CD4-positive, alpha-beta T cell treated with Interleukin-21 for 1 hour (primary cell): Measurements from ENCODE around the gene LORICRIN.
A peak's percentile ranks its signal among the peaks of the same experiment; 100 is the strongest.

Source experiments
- DNase-seq: peaks from one replicate; pipeline ENCODE4 v3.0.0-alpha.2; 2020

Gene LORICRIN

GRCh38 chr1:153259387-153259786 is at the start of gene LORICRIN:
LORICRIN (plus strand) TSS chr1:153259687; CDS start chr1:153260950, 1,263 bp downstream.
- DNase-seq = no peak

DNA sequence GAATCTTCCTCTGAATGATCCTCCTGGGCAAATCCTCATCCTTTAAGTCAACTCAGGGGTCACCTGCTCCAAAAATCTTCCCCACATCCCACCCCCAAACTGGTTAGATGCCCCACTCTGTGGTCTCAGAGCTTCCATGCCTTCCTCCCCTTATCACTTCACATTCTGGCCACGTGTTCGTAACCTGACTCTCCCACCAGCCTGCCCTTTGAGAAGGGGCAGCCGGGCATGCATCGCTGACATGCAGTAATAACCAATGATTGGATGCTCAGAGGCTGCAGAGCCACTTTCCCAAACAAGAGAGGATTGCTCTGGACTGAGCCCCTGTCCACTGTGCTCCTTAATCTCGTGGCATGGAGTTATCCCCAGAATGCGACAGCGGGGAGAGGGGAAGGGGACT is 49.3 kb upstream of the LORICRIN start:
- no peak for DNase-seq

- DNase-seq = no peak
Measured at GRCh38 chr1:153212201-153212600, 47.3 kb upstream of the LORICRIN start.

GRCh38 chr1:153213519-153213918 is 46.0 kb upstream of the LORICRIN start:
- no peak for DNase-seq

DNA sequence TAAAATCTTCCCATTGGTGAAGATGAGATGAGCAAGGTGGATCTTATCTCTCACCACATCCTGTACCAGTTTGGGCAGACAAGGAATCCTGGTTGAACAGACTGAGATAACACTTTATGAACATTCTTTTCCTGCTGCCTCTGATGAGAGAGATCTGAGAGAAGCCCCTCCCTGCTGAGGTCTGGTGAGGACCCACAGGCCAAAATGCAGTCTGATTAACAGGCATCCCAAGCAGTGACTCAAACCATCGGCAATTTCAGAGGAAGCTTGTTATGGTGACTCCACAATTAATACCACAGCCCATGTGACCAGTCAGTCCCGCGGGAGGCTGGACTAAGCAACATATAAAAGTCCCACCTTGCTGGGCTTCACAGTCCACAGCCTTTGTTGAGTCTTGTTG is 42.3 kb upstream of the LORICRIN start, which contains the start of gene PRR9:
Gene PRR9, plus strand, starts transcription at position 373 of the 400 bp plus-strand sequence. CDS start 561 bp downstream, outside the sequence.
- DNase-seq = no peak

GRCh38 chr1:153217744-153218416 is 41.6 kb upstream of the LORICRIN start:
- DNase-seq = no peak

GRCh38 chr1:153220606-153221303 is 38.7 kb upstream of the LORICRIN start:
- DNase-seq = no peak

DNA sequence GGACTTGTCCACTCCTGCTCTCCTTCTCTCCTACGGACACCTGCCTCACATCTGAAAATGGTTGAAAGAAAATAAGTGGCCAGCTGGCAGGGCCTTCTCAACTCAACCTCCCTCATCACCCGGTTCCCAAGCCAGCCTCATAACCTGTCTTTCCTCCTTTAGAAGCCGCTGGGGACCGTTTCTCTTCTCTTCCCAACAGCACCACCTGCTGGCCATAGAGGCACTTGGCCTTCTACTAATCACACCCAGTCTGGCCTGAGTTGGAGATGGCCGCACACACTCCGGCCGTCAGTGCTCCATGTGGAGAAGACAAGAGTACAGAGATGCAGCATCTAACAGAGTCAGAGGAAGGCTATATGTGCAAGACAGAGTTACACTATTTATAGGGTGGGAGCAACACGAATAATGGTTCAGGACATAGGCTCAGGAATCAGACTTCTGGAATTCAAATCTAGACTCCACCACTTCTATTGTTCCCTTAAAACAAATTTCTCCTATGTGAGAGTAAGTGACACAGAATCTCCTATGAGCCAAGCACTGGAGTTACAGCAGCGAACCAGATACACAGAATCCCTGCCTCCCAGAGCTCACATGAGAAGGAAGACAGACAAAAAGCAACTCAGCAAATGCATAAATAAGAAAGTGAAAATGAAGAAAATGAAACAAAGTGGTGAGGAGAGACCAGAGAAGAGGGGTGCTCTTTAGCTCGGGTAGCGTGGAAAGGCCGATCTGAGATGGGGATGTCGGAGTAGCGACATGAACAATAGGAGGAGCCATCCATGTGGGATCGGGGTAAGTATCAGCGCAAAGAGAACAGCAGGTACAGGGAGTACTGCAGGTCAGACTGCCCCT is 36.2 kb upstream of the LORICRIN start:
- peak; percentile 40 for DNase-seq

- no peak for DNase-seq
Measured at GRCh38 chr1:153227810-153228209, 31.7 kb upstream of the LORICRIN start.

GRCh38 chr1:153228491-153228890 is 31.0 kb upstream of the LORICRIN start:
- DNase-seq = no peak

GRCh38 chr1:153229076-153229829 is 30.2 kb upstream of the LORICRIN start:
- DNase-seq = peak; percentile 9

GRCh38 chr1:153231363-153231762 is 28.1 kb upstream of the LORICRIN start:
- no peak for DNase-seq

GRCh38 chr1:153231785-153232184 is 27.7 kb upstream of the LORICRIN start:
- DNase-seq = no peak

DNA sequence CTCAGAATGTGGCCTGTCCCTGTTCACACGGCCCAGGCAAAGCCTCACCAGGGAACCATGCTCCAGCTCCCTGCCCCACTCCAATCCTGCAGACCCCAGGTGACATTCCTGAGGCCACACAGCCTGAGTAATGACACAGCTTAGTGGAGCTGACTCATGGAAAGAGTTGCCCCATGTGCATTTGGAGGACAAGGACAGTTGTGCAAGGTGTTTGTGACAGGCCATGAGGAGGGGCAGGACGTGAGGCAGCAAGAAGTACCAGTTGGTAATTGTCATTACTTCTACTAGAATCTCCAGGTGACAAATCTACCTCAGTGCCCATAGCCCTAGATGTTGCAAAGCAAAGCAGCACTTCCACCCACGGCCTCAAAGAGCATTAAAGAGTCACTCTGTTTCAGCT is 26.9 kb upstream of the LORICRIN start:
- DNase-seq = no peak

DNA sequence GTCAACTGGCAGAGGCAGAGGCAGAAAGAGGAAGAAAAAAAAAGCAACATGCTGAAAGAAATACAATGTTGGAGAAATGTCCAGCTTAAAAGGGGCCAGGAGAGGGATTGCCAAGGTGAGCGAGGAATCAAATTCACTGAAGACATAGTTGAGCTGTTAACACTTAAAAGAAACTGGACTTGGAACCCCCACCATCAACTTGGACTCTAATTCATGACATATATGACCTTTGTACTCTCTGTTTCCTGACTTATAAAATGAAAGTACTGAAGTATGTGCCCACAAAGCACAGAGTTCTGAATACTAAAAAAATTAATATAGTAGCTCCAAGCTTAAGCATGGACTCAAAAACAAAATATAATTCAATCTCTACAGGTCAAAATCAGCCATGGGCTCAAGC is 26.0 kb upstream of the LORICRIN start:
- no peak for DNase-seq

GRCh38 chr1:153238527-153238926 is 21.0 kb upstream of the LORICRIN start:
- DNase-seq = no peak

- DNase-seq = no peak
Measured at GRCh38 chr1:153242160-153242559, 17.3 kb upstream of the LORICRIN start.

GRCh38 chr1:153245466-153245865 is 14.0 kb upstream of the LORICRIN start:
- DNase-seq = no peak

- no peak for DNase-seq
Measured at GRCh38 chr1:153246018-153246417, 13.5 kb upstream of the LORICRIN start.

DNA sequence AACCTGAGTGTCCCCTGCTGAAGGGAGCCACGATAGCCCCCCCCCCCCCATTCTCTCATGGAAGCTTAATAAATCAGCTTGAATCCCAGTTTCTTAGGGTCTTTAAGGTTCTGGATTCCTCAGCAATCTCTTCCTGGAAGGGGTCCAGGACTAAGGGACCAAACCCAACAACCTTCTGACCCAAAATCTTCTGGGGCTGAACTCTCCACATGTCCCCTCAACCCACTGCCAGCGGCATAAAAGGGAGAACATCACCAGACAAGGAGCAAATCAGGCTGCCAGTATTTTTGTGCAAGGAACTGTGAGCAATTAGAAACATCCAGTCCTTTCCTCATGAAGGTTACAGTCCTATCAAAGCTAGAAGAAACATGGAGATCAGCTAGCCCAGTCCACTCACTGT is 12.7 kb upstream of the LORICRIN start:
- no peak for DNase-seq

DNA sequence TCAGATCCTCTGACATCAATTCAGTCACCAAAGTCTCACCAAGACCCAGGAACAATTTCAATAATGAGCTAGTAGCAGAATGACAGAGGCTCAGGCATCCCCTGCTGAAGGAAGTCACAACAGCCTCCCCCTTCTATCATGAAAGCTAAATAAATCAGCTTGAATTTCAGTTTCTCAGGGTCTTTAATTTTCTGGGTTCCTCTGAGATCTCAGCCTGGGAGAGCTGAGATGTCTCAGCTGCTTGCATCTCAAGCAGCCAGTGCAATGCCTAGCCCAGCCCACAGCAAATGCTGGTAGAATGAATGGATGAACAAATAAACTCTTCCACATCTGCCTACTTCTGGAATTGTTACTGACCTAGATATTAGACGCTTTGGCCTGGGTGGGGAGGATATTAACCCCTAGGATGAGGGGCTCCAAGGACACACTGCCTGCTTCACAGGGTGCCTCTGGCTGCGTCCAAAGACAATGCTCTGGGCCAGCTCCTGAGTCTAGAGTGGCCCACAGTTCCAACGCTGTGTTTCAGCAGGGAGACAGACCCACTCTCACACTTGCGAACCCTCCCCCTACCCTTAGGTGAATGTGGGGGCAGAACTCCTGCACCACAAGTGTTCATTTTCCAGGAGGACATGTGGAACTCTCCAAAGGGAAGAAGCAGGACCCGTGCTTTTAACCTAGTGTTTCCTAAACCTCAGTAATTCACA is 11.2 kb upstream of the LORICRIN start:
- no peak for DNase-seq

DNA sequence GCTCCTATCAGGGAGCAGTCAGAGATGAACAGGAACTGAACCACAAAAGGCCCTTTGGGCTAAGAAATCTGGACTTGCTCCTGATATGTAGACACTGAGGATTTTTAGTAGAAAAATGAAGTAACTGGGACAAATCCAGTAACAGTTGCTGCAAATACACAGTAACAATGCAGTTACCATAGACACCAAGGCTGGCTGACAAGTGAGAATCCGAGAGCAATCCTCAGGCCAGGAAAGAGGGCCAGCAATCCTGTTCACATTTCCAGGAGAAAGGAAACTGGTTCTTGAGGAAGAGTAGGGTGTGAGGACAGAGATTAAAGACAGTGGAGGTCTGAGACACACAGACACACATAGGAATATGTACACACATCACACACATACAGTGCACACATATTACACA is 9.3 kb upstream of the LORICRIN start:
- no peak for DNase-seq
